Renal cortex interstitium (tissue), 11 donors: ENCODE data around the gene CARMIL1. TPM values are rescaled to one million over a fixed set of nuclear protein-coding genes. Genes with fewer than 3 reads are reported as not detected.

ENCODE experiments used
- DNase-seq, 11 donors: peaks; one replicate each; pipeline ENCODE4 v3.0.0-alpha.2; 2013; ENCODE audit warnings: low read depth in 9 of 11, low spot score in 4 of 11; ENCODE audit errors: extremely low read depth in 1 of 11
- polyA plus RNA-seq, 3 donors: library from polyadenylated mRNA; unstranded; fragments of 120-200 nt; gene quantifications; one replicate each; pipeline ENCODE4 v1.2.1, GENCODE V29; 2013; ENCODE audit not compliant: insufficient read length in 3 of 3

The CARMIL1 gene
- polyA plus RNA-seq, 3 donors, result 87.1 to 120 (median 120) TPM

DNA sequence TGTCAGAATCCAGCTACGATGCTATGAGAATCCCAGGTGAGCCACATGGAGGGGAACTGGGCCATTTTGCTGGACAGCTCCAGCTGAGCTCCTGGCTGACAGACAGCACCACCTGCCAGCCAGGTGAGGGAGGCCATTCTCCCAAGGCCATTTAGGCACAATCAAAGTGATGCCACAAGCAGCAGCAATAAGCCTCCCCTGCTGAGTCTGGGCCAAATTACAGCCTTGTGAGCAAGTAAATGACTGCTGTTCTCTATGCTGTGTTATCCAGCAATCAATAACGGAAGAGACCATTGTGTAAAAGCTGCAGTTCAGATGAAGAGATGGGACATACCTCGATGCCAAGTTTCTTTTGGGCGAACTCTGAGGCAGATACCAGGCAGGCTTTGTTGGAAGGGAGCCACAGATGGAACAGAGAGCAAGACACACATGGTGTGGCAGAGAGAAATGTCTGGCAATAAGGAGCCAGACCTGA is 358.8 kb downstream of the CARMIL1 start:
- no peak for DNase-seq

- no peak for DNase-seq
These were observed 360.5 kb downstream of the CARMIL1 start for GRCh38 chr6:25639653-25640052.

GRCh38 chr6:25640446-25640845 is 361.3 kb downstream of the CARMIL1 start:
- no peak for DNase-seq

DNA sequence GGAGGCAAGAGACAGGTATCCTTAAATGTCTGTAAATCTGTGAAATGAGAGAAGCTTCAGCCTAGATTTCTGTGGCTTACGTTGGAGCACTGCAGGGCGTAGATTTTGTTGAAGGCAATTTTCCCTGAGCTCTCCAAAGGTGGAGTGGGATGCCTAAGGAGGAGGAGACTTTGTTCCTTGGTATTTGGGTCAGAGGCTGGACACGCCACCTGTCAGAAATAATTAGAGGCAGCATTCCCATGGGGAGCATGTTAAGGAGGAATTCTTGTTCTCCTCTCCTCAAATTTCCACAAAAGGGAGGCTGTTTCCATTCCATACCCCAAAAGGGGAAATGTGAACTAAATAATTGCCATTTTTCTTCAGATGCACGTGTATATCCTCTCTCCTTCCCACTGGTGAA is 361.7 kb downstream of the CARMIL1 start:
- no peak for DNase-seq

DNA sequence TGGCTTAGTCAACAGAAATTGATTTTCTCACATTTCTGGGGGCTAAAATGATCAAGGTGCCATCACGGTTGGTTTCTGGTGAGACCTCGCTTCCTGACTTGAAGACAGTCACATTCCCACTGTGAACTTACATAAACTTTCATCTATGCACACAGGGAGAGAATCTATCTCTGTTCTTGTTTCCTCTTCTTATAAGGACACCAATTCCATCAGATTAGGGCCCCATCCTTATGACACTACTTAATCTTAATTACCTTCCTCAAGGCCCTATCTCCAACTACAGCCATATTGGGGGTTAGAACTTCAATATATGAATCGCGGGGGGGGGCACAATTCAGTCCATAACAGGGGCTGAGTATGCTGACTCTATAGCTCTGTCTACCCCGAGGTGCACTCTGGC is 362.2 kb downstream of the CARMIL1 start:
- DNase-seq, result no peak

GRCh38 chr6:25641940-25642666 is 362.9 kb downstream of the CARMIL1 start:
- peak in 1 of 11 donors; percentile 22 for DNase-seq

- no peak for DNase-seq
These were observed 363.6 kb downstream of the CARMIL1 start for GRCh38 chr6:25642667-25643328.

DNA sequence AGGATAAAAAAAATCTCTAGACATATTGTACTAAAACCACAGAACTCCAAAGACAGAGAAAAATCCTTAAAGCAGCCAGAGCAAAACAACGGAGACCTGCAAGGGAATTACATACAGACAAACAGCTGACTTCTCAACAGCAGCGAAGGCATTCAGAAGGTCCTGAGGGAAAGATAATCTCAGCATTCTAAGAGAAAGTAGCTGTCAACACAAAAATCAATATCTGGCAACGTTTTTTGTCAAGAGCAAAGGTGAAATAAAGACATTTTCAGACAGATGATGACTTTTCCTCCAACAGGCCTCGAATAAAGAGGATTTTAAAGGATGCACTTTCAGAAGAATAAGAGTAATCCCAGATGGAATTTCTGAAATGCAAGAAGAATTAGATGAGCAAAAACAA is 366.7 kb downstream of the CARMIL1 start:
- DNase-seq, result no peak

DNA sequence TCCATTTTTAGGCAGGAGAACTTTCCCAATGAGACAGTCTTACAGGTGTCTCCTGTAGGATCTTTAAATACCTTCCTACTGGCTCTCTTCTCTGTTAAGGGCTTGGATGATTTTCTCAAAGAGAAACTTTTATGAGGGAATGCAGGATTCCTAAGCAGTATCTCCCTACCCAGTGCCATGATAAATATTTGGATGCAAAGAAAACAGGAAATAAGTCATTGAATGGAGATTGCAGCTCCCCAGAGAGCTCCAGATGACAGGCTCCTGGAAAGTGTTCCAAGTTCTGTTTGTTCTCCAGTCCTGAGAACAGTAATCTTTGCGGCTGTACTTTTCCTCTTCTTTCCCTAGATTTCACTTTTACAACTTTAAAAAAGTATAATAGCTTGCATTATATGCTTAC is 370.4 kb downstream of the CARMIL1 start:
- DNase-seq, result no peak

- peak; percentile 55 to 81 (median 71) for DNase-seq
These were observed 372.9 kb downstream of the CARMIL1 start, which contains the start of gene SCGN for GRCh38 chr6:25652007-25652515. SCGN (plus strand) TSS chr6:25652215; CDS start chr6:25652404, 189 bp downstream.

- DNase-seq, result no peak
These were observed 376.5 kb downstream of the CARMIL1 start for GRCh38 chr6:25655723-25656122.

- DNase-seq, result no peak
These were observed 380.6 kb downstream of the CARMIL1 start for GRCh38 chr6:25659633-25660368.

DNA sequence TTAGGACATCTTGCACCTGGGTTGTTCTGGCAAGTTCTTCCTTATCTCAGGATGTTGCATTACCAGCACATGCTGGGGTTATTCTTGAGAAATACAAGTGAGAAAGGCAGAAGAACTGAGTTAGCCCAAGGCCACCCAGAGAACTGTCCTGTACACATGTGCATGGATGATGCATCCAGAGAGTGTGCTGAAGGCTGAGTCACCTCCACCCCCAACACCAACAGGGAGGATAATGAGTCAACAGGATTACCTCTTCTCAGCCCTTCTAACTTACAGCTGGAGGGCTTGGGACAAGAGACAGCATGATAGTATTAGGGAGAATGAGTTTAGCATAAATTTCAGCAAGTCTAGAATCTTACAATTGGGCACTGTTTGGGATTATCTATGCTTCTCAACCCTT is 381.3 kb downstream of the CARMIL1 start:
- no peak for DNase-seq

- no peak for DNase-seq
These were observed 382.1 kb downstream of the CARMIL1 start for GRCh38 chr6:25661129-25661779.

- DNase-seq, result no peak
These were observed 386.3 kb downstream of the CARMIL1 start for GRCh38 chr6:25665455-25665854.

- DNase-seq, result no peak
These were observed 390.2 kb downstream of the CARMIL1 start for GRCh38 chr6:25669413-25669812.
